Measurements from ENCODE around the gene CYTH4.
A peak's percentile ranks its signal among the peaks of the same experiment; 100 is the strongest.
"Not testable (repeated sequence)": the region's sequence is repeated elsewhere in the genome, so short reads cannot be mapped to it uniquely, and the experiment has no call there.

Gene CYTH4, protein sequence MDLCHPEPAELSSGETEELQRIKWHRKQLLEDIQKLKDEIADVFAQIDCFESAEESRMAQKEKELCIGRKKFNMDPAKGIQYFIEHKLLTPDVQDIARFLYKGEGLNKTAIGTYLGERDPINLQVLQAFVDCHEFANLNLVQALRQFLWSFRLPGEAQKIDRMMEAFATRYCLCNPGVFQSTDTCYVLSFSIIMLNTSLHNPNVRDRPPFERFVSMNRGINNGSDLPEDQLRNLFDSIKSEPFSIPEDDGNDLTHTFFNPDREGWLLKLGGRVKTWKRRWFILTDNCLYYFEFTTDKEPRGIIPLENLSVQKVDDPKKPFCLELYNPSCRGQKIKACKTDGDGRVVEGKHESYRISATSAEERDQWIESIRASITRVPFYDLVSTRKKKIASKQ

GRCh38 chr22:37282385-37282677 is at the start of gene CYTH4:
Gene CYTH4, plus strand, starts transcription at chr22:37282508. Its CDS starts 62 bp downstream, at chr22:37282570.
- peak; percentile 60 to 71 for DNase-seq (ENCODE audit: low read depth in 2 of 2)

DNA sequence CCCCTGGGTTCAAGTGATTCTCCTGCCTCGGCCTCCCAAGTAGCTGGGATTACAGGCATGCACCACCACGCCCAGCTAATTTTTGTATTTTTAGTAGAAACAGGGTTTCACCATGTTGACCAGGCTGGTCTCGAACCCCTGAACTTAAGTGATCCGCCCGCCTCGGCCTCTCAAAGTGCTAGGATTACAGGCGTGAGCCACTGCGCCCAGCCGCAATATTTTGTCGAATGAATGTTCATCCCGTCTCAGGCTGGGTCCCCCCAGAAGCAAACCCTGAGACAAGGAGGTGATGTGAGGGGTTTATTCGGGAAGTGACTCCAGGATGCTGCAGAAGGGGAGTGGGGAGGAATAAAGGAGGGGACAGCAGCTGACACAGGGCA is 48.9 kb upstream of the CYTH4 start:
- DNase-seq (ENCODE audit: low read depth in 2 of 2): not testable (repeated sequence)

DNA sequence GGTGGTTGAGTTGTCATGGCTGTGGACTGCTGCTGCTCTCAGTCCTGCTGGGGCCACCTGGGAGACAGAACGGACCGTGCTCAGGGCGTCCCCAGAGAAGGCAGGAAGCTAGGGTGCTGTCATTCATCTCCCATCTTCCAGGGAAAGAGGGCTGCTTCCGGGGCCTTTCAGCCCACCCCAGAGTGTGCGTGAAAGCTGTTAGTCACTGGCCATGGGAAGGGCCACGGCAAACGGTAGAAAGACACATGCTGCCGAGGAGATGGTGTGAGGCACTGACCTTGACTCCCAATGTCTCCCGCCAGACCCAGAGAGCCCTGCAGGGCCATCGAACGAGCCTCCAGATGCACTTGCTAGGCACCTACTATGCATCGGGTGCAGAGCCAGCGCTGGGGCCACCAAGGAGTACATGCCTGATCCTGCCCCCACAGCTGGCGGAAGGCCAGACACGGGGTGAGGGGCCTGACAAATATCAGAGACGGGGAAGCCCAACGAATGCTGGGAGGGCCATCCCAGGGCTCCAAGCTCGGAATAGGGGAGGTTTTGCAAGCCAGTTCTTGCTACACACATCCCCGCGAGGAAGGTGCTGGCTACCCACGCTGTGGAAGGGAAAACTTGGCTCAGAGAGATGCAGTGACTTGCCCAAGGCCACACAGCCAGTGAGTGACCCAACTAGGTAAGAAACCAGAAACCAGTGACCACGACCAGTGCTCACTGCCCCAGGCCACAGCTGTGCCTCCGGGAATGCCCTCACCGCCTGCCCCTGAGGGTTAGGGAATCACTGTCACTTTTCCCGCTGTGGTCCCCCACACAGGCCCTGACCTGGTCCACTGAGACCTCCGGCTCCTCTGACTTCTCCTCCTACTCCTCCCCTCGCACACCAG is 48.3 kb upstream of the CYTH4 start:
- no peak for DNase-seq (ENCODE audit: low read depth in 2 of 2)

DNA sequence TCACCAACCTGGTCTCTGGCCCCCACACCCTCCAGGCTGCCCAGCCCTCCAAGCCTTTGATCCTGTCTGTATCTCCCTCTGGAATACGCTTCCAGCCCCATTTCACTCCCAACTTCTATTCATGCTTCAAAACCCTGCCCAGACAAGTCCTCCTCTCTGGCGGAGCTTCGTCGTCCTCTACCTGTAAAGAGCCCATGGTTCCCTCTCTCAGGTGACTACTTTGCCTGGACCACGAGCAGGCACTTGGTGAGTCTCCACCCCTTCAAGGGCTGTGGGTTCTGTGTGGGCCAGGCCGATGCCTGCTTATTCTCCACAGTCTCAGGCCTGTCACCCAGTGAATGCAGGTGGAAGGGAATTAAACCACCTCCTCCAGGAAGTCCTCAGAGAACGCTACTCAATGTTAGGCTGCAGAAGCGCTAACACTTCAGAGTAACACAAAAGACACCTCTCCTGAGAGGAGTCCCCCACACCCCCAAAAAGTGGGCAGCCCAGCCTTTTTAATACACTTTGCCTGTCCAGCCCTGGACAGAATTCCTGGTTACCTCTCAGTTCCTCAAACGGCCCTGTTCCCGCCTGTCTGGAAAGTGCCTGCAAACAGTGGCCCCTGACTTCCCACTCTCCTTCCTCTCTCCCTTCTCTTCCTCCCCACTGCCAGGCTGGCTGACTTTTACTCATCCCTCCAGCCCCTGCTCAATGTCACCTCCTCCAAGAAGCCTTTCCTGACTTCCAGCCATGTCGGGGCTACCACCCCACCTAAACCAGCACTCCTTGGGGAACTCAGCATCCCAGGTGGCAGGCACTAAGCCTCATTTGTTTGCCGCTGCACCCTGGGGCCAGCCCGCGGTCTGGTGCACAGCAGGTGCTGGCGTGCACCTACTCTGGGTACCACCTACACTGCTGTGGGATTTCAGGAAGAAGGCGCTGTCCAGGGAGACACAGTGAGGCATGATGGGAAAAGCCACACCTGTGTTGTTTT is 47.3 kb upstream of the CYTH4 start:
- DNase-seq (ENCODE audit: low read depth in 2 of 2): no peak

GRCh38 chr22:37235897-37236607 is 46.3 kb upstream of the CYTH4 start:
- DNase-seq (ENCODE audit: low read depth in 2 of 2): no peak

- DNase-seq (ENCODE audit: low read depth in 2 of 2): no peak
Measured at GRCh38 chr22:37237371-37238268, 44.7 kb upstream of the CYTH4 start.

DNA sequence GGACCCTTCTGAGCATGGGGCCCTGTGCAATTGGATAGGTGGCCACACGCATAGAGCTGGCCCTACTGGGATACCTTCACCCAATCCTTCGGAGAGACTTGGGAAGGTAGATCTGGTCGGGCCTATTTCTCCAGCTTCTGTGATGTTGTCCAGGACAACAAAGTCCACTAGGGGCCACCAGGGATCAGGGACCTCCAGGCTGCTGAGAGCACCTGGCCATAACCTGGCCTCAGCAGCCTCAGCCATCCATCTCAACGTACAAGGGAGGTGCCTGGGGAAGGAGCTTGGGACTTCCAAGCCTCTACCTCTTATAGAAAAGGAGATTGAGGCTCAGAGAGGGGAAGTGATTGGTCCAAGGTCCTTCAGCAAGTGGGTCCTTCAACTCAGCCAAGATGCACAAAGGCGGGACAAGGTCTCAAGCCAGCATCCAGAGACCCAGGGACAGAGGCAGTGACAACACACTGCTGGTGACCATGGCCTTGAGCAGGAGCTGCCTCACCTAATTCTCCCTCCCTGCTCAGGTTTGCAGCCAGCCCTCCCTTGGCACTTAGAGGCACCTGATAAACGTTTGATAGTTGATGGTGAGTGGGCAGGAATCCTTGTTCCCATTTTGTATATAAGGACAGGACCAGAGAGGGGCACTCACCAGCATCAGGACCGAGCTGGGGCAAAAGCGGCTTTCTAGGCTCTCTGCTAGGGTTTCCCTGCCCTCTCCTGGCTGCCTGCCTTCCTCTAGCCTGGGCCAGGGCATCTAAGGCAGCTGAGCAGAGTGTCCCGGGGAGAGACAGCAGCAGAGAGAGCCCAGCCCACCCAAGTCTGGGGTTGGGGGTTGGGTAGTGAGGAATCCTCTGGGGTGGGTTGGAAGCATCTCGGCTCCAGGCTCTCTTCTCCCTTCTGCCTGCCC is 42.7 kb upstream of the CYTH4 start:
- DNase-seq (ENCODE audit: low read depth in 2 of 2): no peak

DNA sequence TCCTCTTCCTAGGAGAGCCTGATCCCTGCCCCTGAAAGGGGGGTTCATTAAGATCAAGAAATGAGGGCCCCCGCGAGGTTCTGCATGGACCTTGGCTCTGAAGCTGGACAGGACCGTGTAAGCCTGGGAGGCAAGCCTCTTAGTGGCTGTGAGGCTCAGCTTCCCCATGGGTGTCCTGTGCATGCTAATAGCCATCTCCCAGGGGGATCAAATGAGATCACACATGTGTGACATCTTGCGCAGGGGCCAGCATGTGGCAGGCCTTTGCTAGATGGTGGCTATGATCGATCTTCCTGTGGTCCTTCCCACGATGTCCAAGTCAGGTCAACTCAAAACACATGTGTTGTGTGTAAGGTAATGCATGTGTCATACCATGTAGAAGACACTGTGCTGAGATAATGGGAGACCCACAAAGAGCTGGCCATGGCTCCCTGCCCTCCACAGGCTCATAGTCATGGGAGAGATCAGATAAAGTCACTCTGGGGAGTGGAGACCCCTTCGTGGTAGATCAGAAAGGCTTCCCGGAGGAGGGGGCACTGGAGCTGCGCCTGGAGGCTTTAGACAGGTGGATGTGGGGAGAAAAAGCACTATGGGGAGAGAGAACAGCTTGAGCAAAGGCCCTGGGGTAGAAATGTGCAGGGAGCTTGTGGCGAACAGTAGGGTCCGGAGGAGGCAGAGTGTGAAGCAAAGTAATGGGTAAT is 41.9 kb upstream of the CYTH4 start:
- no peak for DNase-seq (ENCODE audit: low read depth in 2 of 2)

DNA sequence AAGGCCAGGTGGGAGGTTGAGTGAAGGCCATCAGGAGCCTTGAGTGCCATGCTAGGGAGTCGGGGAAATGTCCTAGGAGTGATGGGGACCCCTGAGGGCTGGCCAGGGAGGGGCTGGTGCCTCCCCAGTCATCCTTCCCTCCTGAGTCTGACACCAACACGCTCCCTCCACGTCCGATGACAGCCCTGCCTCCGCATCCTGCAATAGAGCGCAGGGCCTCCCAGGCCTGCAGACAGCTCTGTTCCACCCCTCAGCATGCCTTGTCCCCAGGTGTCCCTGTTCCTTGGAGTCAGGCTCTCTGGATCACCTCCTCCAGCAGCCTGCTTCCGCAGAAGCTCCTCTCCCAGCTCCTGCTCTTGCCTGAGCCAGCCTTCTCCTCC is 41.4 kb upstream of the CYTH4 start:
- DNase-seq (ENCODE audit: low read depth in 2 of 2): no peak

- no peak for DNase-seq (ENCODE audit: low read depth in 2 of 2)
Measured at GRCh38 chr22:37241351-37242142, 40.8 kb upstream of the CYTH4 start.

GRCh38 chr22:37242395-37242918 is 39.9 kb upstream of the CYTH4 start:
- peak; percentile 81 to 87 for DNase-seq (ENCODE audit: low read depth in 2 of 2)

DNA sequence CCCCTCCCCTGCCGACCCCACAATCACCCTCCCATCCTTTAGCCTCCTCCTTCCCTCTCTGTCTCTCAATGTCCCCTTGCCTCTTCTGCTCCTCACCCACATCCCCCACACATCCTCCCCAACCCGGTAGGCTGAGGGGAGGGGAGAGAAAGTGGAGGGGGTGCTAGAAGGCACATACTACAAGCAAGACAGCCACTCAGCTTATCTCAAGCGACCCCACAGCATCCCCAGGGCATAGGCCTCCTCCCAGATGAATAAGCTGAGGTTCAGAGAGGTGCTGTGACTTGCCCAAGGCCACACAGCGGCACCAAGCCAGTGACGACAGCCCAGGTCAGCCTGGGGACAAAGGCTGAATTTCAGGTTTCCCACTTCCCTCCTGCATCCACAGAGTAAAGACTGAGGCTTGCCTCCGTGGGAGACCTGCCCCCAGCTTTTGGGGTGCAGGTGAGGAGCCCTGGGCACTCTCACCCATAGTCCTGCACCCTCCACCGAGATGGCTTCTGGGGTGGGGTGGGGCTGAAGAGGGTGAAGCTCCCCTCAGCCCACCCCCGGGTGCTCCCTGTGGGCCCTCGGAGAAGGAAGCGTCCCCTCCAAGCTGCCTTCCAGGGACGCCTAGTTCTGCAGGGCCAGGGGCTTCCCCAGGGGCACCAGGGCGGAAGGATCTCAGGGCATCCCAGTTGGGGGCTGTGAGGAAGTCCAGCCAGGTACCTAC is 38.8 kb upstream of the CYTH4 start:
- no peak for DNase-seq (ENCODE audit: low read depth in 2 of 2)

DNA sequence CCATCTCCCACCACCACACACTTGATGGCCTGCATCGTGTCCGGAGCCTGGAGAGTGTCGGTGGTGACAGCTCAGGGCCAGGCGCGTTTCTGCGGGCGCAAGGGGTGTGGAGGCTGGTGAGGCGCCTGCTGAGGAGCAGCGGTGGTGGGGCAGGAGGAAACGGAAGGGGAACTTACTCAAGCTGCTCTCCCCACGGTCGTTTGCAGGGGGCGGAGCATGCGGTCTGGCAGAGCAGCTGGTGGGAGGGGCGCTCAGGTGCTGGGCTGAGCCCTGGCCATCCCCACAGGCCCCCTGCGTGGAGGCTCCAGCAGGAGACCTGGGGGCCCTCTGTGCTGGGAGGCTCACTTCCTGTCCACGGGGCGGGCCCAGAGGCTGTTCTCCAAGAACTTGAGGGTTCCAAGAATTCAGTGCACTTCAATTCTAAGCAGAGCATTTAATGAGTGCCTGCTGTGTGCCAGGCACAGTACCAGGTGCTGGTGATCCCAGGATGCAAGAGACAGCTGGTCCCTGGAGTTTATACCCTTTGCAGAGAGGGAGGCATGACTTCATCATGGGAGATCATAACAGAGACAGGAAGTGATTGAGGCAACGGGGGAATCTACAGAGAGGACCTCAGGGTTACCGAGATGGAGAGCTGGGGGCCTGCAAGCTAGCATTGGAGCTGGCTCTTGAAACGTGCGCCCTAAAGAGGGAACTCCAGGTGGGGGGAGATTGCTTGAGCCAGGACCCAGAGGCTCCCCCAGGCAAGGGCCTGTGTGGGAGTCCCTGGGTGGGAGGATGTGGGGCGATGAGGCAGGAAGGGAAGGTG is 38.0 kb upstream of the CYTH4 start, which contains the start of gene RAC2:
Gene RAC2, minus strand, starts transcription at position 156 of the 808 bp plus-strand sequence. Its CDS starts 121 bp downstream, at position 35.
- DNase-seq (ENCODE audit: low read depth in 2 of 2): peak; percentile 82 to 86

GRCh38 chr22:37244922-37245722 is 37.2 kb upstream of the CYTH4 start:
- no peak for DNase-seq (ENCODE audit: low read depth in 2 of 2)

DNA sequence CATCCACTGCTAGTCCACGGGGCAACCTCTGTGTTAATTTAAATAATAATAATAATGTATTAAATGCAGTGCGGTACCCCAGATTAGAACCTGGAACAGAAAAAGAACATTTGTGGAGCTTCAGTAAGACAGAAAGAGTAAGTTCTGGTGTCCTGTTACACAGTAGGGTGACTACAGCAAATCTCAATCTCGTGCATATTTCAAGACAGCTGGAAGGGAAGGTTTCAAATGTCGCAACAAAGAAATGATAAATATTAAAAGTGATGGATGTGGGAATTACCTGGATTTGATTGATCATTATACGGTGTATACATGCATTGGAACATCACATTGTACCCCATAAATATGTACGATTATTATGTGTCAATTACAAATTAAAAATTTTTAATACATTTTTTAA is 36.6 kb upstream of the CYTH4 start:
- no peak for DNase-seq (ENCODE audit: low read depth in 2 of 2)

Measured in stimulated activated CD4-positive, alpha-beta T cell treated with anti-CD3 and anti-CD28 coated beads, Interleukin-1b, Interleukin-23, amount 100 ng/mL, for 4 hours (primary cell).